Metanephros (tissue), 2 donors: ENCODE measurements around the gene C17orf58. TPM values are rescaled to one million over a fixed set of nuclear protein-coding genes. Genes with fewer than 3 reads are reported as not detected.

Experiments used
- small RNA-seq: library from RNA; depleted of rRNA; stranded (forward); fragments of <200 nt; gene quantifications from one replicate; pipeline ENCODE3, GENCODE V24; 2014; ENCODE audit warnings: low replicate concordance
- total RNA-seq: library from RNA; depleted of rRNA; stranded (reverse); fragments of >200 nt; gene quantifications from one replicate; pipeline ENCODE4 v1.2.3, GENCODE V29; 2014

Gene C17orf58
- total RNA-seq: 16.3 TPM

GRCh38 chr17:67996301-67997171 is at the start of gene C17orf58:
Gene C17orf58, minus strand, starts transcription at chr17:67996469. Its CDS starts 271 bp downstream, at chr17:67996198.

GRCh38 chr17:68035523-68036303 is 39.4 kb upstream of the C17orf58 start, which contains the start of gene KPNA2:
Gene KPNA2, plus strand, starts transcription at chr17:68035735. Its CDS starts 1,398 bp downstream, at chr17:68037133.

Small RNA genes within 50 kb of the gene (small RNA-seq; reads per million reads assigned to genes)
- gene RN7SL622P: not detected

Other genes starting within 250 kb of the C17orf58 start
- 103 TPM for gene BPTF, start 171.0 kb downstream of the C17orf58 start, total RNA-seq
- 35.8 TPM for gene KPNA2, start 39.3 kb upstream of the C17orf58 start, total RNA-seq